ENCODE measurements around the gene CORO2A. TPM values are rescaled to one million over a fixed set of nuclear protein-coding genes. Genes with fewer than 3 reads are reported as not detected.

Gene CORO2A
- total RNA-seq, 4 donors from 2014 or later: 2.8 to 4.6 (median 4.2) TPM

- Histone ChIP-seq H3K9me3 (no peaks in the 10 kb centered on the region), H3K36me3 (no peaks in the 10 kb centered on the region), H3K27ac (no peak overlapping the region), H3K4me3 (no peak overlapping the region), H3K4me1 (no peaks in the 10 kb centered on the region), H3K27me3 (no peaks in the 10 kb centered on the region)
- intact Hi-C loops (cut with DNase I; ENCODE audit: low total_unique reads): no loop called here
- TF ChIP-seq POLR2A (IDR thresholded peaks at IDR 0.05) (no peak), CTCF (IDR thresholded peaks at IDR 0.05) (no peak)
- DNase-seq: no peak
Observed at GRCh38 chr9:98226957-98227356, 34.5 kb upstream of the CORO2A start.

- intact Hi-C loops (cut with DNase I; ENCODE audit: low total_unique reads): no loop called here
- no peak for DNase-seq
- no peak overlapping the region for H3K4me3 ChIP-seq
- H3K9me3 ChIP-seq: no peaks in the 10 kb centered on the region
- no peaks in the 10 kb centered on the region for H3K36me3 ChIP-seq
- H3K27me3 ChIP-seq: no peaks in the 10 kb centered on the region
- TF ChIP-seq CTCF (IDR thresholded peaks at IDR 0.05) (no peak), POLR2A (IDR thresholded peaks at IDR 0.05) (no peak)
- no peak overlapping the region for H3K27ac ChIP-seq
- H3K4me1 ChIP-seq: no peaks in the 10 kb centered on the region
Observed at GRCh38 chr9:98226516-98226915, 34.1 kb upstream of the CORO2A start.

GRCh38 chr9:98225015-98225442 is 32.6 kb upstream of the CORO2A start:
- Histone ChIP-seq H3K4me3 (no peak overlapping the region), H3K27me3 (no peaks in the 10 kb centered on the region), H3K9me3 (no peaks in the 10 kb centered on the region), H3K36me3 (no peaks in the 10 kb centered on the region), H3K4me1 (no peaks in the 10 kb centered on the region), H3K27ac (no peak overlapping the region)
- no peak for TF ChIP-seq CTCF (IDR thresholded peaks at IDR 0.05)
- TF ChIP-seq POLR2A (IDR thresholded peaks at IDR 0.05): no peak
- intact Hi-C loops (cut with DNase I; ENCODE audit: low total_unique reads): no loop called here
- no peak for DNase-seq

- H3K9me3 ChIP-seq: no peaks in the 10 kb centered on the region
- H3K36me3 ChIP-seq: no peaks in the 10 kb centered on the region
- H3K27me3 ChIP-seq: no peaks in the 10 kb centered on the region
- DNase-seq: no peak
- TF ChIP-seq POLR2A (IDR thresholded peaks at IDR 0.05) (no peak), CTCF (IDR thresholded peaks at IDR 0.05) (no peak)
- no peak overlapping the region for H3K4me3 ChIP-seq
- intact Hi-C loops (cut with DNase I; ENCODE audit: low total_unique reads): no loop called here
- no peaks in the 10 kb centered on the region for H3K4me1 ChIP-seq
- H3K27ac ChIP-seq: no peak overlapping the region
Observed at GRCh38 chr9:98222885-98223691, 30.7 kb upstream of the CORO2A start.

GRCh38 chr9:98220911-98221310 is 28.5 kb upstream of the CORO2A start:
- intact Hi-C loops (cut with DNase I; ENCODE audit: low total_unique reads): no loop called here
- Histone ChIP-seq H3K9me3 (no peaks in the 10 kb centered on the region), H3K36me3 (no peaks in the 10 kb centered on the region), H3K27me3 (no peaks in the 10 kb centered on the region), H3K4me3 (no peak overlapping the region), H3K4me1 (no peaks in the 10 kb centered on the region), H3K27ac (no peak overlapping the region)
- no peak for TF ChIP-seq CTCF (IDR thresholded peaks at IDR 0.05)
- TF ChIP-seq POLR2A (IDR thresholded peaks at IDR 0.05): no peak
- no peak for DNase-seq
